Loucy (cell line): Measurements from ENCODE around the gene SND1.

ENCODE experiments used
- EZH2phosphoT487 ChIP-seq: fragments of 200-600 bp; IDR thresholded peaks from 2 replicates; pipeline ENCODE4 v1.6.1; 2018; ENCODE audit warnings: antibody characterized with exemption, mild to moderate bottlenecking, moderate library complexity, borderline replicate concordance
- TF ChIP-seq, protein P1 (sequence below): fragments of 200-600 bp; sonication (generic); conservative IDR thresholded peaks from 2 replicates; pipeline ENCODE4 v1.5.1; 2014; ENCODE audit warnings: mild to moderate bottlenecking, antibody characterized with exemption, low read length

DNA sequence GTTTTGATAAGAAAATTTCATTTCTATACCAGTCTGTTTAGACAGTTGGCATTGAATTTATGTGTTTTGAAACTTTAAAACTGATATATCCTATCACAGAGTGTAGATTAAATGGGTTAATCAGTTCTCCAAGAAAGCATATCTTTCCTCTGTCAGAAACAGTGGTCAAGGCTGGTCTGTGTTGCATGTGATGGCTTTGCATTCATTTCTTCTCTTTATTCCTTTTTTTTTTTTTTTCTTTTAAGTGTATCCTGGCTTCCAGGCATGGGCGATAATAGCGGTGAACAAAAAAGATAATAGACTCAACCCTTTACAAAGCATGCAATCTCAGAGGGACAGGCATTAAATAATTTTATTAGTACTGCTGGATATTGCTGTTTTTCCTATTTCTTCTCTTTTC is 242.6 kb downstream of the SND1 start:
- TF ChIP-seq, protein P1, sequence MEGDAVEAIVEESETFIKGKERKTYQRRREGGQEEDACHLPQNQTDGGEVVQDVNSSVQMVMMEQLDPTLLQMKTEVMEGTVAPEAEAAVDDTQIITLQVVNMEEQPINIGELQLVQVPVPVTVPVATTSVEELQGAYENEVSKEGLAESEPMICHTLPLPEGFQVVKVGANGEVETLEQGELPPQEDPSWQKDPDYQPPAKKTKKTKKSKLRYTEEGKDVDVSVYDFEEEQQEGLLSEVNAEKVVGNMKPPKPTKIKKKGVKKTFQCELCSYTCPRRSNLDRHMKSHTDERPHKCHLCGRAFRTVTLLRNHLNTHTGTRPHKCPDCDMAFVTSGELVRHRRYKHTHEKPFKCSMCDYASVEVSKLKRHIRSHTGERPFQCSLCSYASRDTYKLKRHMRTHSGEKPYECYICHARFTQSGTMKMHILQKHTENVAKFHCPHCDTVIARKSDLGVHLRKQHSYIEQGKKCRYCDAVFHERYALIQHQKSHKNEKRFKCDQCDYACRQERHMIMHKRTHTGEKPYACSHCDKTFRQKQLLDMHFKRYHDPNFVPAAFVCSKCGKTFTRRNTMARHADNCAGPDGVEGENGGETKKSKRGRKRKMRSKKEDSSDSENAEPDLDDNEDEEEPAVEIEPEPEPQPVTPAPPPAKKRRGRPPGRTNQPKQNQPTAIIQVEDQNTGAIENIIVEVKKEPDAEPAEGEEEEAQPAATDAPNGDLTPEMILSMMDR, result no peak
- TF ChIP-seq EZH2phosphoT487, result no peak
